GM18861 (cell line): ENCODE results near the gene STARD7.
"Not testable (repeated sequence)": the region's sequence is repeated elsewhere in the genome, so short reads cannot be mapped to it uniquely, and the experiment has no call there.

Experiments
- ATAC-seq: cut with Tn5 transposase; IDR thresholded peaks from one replicate; pipeline ENCODE4 v1.9.1; 2021; ENCODE audit not compliant: unreplicated experiment

Gene STARD7

GRCh38 chr2:96150007-96150640, 58.5 kb downstream of the STARD7 start:
- no peak for ATAC-seq

- ATAC-seq, result peak; percentile 38
These were observed 60.0 kb downstream of the STARD7 start for GRCh38 chr2:96148410-96149217.

GRCh38 chr2:96147593-96148201, 60.9 kb downstream of the STARD7 start:
- no peak for ATAC-seq

- no peak for ATAC-seq
These were observed 61.6 kb downstream of the STARD7 start for GRCh38 chr2:96146881-96147592.

- peak; percentile 20 for ATAC-seq
These were observed 62.3 kb downstream of the STARD7 start for GRCh38 chr2:96146153-96146880.

- ATAC-seq, result no peak
These were observed 62.8 kb downstream of the STARD7 start for GRCh38 chr2:96145848-96146152.

- ATAC-seq, result peak; percentile 37
These were observed 63.4 kb downstream of the STARD7 start, which contains the start of gene DUSP2 for GRCh38 chr2:96145036-96145847. DUSP2 (minus strand) TSS chr2:96145440; CDS start chr2:96145354, 86 bp downstream.

- ATAC-seq, result no peak
These were observed 64.1 kb downstream of the STARD7 start for GRCh38 chr2:96144481-96145035.

- ATAC-seq, result no peak
These were observed 64.7 kb downstream of the STARD7 start for GRCh38 chr2:96143848-96144480.

- ATAC-seq, result no peak
These were observed 65.3 kb downstream of the STARD7 start for GRCh38 chr2:96143231-96143847.

GRCh38 chr2:96142217-96143113, 66.2 kb downstream of the STARD7 start:
- ATAC-seq, result no peak

GRCh38 chr2:96141624-96141967, 67.0 kb downstream of the STARD7 start:
- ATAC-seq, result not testable (repeated sequence)

- no peak for ATAC-seq
These were observed 67.5 kb downstream of the STARD7 start for GRCh38 chr2:96140941-96141623.

GRCh38 chr2:96139181-96139758, 69.4 kb downstream of the STARD7 start:
- ATAC-seq, result no peak

- ATAC-seq, result no peak
These were observed 70.2 kb downstream of the STARD7 start, which contains the start of gene ASTL for GRCh38 chr2:96138179-96139145. ASTL (minus strand) TSS chr2:96138502; CDS start chr2:96138436, 66 bp downstream.
